ENCODE measurements around the gene TMX2.
A peak's percentile ranks its signal among the peaks of the same experiment; 100 is the strongest.
"Not testable (repeated sequence)": the region's sequence is repeated elsewhere in the genome, so short reads cannot be mapped to it uniquely, and the experiment has no call there.

The TMX2 gene, protein sequence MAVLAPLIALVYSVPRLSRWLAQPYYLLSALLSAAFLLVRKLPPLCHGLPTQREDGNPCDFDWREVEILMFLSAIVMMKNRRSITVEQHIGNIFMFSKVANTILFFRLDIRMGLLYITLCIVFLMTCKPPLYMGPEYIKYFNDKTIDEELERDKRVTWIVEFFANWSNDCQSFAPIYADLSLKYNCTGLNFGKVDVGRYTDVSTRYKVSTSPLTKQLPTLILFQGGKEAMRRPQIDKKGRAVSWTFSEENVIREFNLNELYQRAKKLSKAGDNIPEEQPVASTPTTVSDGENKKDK

DNA sequence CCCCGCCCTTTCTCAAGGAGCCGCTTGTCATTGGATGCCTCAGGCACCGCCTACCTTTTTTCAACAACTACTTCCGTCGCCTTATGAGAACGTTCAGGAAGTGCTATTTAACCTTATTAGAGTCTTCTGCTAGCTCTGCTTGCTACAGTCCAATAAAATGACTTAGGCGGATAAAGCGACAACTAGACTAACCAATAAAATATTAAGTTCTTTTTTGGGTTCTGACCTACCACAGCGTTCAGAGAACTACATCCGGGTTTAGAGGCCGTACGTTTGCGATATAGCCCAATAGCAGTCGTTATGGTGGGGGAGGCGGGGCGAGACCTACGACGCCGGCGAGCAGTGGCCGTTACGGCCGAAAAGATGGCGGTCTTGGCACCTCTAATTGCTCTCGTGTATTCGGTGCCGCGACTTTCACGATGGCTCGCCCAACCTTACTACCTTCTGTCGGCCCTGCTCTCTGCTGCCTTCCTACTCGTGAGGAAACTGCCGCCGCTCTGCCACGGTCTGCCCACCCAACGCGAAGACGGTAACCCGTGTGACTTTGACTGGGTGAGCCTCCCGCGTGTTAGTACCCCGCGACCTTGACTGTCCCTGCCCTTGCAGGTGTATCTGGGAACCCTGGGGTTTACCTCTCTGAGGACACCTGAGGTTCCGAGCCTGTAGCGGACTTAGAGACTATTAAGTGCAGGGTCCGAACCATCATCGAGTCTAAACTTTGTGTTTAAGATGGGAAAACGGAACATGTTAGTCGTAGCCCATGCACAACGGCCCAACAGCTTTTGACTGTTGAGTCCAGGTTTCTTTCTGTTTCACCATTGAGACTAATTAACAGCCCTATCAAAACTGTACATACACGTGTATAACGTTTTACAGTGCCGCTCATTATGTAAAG is at the start of gene TMX2:
TSS of gene TMX2 (plus strand) at position 338 of the 895 bp plus-strand sequence. CDS start at position 364, 26 bp downstream.
- peak within 1 kb of the TSS; percentile 99 for H3K4me3 Mint-ChIP-seq
- peaks cover 44% of the 10 kb centered on the region for H3K4me1 Mint-ChIP-seq (ENCODE audit: low read depth)
- no peaks in the 10 kb centered on the region for H3K9me3 Mint-ChIP-seq (ENCODE audit: low read depth)
- no peaks in the 10 kb centered on the region for H3K27me3 Mint-ChIP-seq
- H3K27ac Mint-ChIP-seq, result peak within 1 kb of the TSS; percentile 99
- no peaks in the 10 kb centered on the region for H3K36me3 Mint-ChIP-seq

DNA sequence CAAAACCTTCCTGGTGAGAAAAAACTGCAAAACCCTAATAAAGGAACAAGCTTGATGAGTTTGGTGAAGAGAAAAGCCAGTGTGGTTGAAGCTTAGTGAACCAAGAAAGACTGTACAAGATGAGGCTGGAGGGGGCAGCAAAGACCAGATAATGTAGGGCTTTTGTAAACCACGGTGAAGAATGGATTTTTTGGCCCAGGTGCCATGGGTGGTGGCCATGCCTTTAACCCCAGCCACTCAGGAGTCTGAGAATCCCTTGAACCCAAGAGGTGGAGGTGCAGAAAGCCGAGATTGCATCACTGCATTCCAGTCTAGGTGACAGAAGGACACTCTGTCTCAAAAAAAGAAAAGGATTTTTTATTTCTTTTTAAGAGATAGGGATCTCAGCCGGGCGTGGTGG is 49.5 kb upstream of the TMX2 start:
- Mint-ChIP-seq H3K27me3 (no peaks in the 10 kb centered on the region), H3K27ac (no peak overlapping the region), H3K4me3 (no peak overlapping the region), H3K36me3 (peaks cover 2% of the 10 kb centered on the region), H3K9me3 (ENCODE audit: low read depth) (no peaks in the 10 kb centered on the region), H3K4me1 (ENCODE audit: low read depth) (peaks cover 38% of the 10 kb centered on the region)

DNA sequence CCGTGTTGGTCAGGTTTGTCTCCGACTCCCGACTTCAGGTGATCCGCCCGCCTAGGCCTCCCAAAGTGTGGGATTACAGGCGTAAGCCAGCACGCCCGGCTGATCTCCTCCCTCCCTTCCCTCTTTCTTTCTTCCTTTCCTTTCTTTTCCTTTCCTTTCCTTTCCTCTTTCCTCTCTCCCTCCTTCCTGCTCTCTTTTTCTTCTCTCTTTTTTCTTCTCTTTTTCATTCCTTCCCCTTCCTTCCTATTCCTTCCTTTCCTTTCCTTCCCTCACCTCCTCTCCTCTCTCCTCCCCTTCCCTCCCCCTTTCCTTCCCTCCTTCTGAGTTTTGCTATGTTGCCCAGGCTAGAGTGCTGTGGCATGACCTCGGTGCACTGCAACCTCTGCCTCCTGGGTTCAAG is 48.4 kb upstream of the TMX2 start:
- Mint-ChIP-seq H3K27me3 (no peaks in the 10 kb centered on the region), H3K27ac (no peak overlapping the region), H3K9me3 (ENCODE audit: low read depth) (no peaks in the 10 kb centered on the region), H3K36me3 (peaks cover 2% of the 10 kb centered on the region), H3K4me1 (ENCODE audit: low read depth) (peaks cover 31% of the 10 kb centered on the region), H3K4me3 (no peak overlapping the region)

DNA sequence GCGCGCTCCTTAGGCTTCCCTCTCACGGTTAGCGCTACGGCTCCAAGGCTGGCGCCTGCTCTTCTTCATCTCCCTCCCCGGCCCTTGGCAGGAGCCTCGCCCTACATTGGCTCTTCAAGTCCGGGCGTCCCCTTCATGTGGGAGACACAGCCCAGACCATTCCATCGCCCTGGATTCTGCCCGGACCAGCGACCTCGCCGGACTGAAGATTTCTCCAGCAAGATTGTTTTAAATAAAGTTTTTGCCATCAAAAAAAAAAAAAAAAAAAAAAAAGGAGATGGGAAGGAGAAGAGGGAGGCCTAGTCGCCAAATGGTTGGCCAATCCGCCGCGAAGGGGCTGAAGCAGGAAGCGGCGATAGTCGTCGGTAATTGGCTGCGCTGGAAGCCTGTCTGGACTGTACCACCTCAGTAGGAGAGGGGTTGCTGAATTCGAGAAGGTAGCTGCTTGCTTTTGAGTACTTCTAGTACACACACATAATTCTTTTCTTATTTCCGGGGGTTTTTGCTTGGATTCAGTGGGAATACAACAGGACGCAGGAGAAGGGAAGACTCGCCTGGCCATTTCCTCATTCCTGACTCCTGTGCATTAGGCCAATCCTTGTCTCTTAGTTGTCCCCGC is 45.2 kb upstream of the TMX2 start:
- Mint-ChIP-seq H3K4me1 (ENCODE audit: low read depth) (peaks cover 49% of the 10 kb centered on the region), H3K36me3 (peaks cover 6% of the 10 kb centered on the region), H3K9me3 (ENCODE audit: low read depth) (no peaks in the 10 kb centered on the region), H3K4me3 (peak overlapping the region; percentile 96), H3K27me3 (no peaks in the 10 kb centered on the region), H3K27ac (peak overlapping the region; percentile 100)

DNA sequence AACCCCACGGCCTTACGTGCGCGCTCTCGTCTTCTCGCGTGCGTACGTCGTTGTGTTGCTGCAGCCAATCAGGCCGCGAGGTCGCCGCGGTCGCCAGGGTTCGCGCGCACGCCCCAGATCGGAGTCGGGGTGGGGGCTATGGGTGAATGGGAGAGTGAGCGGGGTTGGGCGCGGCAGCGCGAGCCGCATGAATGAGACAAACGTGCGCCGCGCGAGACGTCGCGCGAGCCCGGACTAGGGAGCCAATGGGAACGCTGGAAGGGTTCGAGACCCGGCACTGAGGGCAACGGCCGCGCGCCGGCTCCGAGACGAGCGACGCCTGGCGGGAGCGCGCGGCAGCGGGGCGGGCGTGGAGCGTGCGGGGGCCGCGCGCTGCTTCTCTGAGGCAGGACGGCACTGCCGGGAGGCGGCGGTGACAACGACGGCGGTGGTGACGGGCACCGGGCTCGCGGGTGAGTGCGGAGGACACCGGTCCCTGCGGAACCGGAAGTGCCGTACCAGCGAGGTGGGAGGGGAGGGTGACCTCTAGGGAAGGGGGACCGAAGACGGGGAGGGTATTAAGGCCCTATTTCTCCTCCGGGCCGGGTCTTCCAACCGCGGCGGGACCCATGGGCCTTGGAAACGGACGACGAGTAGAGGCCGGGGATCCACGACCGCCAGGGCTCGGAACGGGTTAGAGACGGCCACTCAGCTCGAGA is 44.5 kb upstream of the TMX2 start, which contains the start of gene ZDHHC5:
TSS of gene ZDHHC5 (plus strand) at position 379 of the 698 bp plus-strand sequence. CDS start 4,977 bp downstream, outside the sequence.
- Mint-ChIP-seq H3K27ac (peak within 1 kb of the TSS; percentile 100), H3K27me3 (no peaks in the 10 kb centered on the region), H3K9me3 (ENCODE audit: low read depth) (no peaks in the 10 kb centered on the region), H3K36me3 (peaks cover 3% of the 10 kb centered on the region), H3K4me3 (peak within 1 kb of the TSS; percentile 96), H3K4me1 (ENCODE audit: low read depth) (peaks cover 49% of the 10 kb centered on the region)

DNA sequence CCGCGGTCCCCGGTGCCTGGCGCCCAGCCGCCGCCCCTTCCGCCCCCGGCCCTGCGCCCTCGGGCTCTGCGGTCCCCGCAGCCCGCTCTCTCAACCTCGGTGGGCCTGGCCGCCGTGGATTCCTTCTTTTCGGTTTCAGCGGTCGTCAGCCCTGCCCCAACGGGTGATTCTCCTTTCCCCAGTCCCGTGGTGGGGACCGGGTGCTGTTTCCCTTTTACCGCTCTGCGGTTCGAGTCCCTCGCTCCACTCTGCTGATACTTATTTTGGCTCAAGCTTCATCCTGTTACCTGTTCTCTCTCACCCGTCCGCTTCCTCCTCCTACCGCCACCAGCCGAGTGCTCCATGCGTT is 44.0 kb upstream of the TMX2 start:
- Mint-ChIP-seq H3K27ac (peak overlapping the region; percentile 100), H3K4me1 (ENCODE audit: low read depth) (peaks cover 55% of the 10 kb centered on the region), H3K27me3 (no peaks in the 10 kb centered on the region), H3K9me3 (ENCODE audit: low read depth) (no peaks in the 10 kb centered on the region), H3K4me3 (peak overlapping the region; percentile 96), H3K36me3 (peaks cover 3% of the 10 kb centered on the region)

DNA sequence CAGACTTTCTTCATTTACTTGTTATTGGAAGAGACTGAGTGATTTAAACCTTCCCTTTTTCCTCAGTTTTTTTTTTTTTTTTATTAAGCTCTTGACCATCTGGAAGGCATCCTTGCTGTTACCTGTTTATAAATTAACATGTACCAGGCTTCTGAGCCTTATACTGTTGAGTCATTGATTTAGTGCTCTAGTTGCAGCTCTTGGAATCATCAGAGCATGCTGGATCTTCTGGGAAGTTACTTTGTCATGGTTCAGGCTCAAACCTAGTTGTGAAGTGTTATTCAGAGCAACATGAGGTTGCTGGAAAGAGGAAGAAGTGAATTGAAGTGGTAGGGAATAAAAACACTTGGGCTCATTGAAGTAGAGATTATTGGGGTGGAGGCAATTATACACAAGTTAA is 38.1 kb upstream of the TMX2 start:
- Mint-ChIP-seq H3K27ac (peak overlapping the region; percentile 18), H3K36me3 (peaks cover 6% of the 10 kb centered on the region), H3K9me3 (ENCODE audit: low read depth) (no peaks in the 10 kb centered on the region), H3K27me3 (no peaks in the 10 kb centered on the region), H3K4me1 (ENCODE audit: low read depth) (peaks cover 85% of the 10 kb centered on the region), H3K4me3 (peak overlapping the region; percentile 53)

DNA sequence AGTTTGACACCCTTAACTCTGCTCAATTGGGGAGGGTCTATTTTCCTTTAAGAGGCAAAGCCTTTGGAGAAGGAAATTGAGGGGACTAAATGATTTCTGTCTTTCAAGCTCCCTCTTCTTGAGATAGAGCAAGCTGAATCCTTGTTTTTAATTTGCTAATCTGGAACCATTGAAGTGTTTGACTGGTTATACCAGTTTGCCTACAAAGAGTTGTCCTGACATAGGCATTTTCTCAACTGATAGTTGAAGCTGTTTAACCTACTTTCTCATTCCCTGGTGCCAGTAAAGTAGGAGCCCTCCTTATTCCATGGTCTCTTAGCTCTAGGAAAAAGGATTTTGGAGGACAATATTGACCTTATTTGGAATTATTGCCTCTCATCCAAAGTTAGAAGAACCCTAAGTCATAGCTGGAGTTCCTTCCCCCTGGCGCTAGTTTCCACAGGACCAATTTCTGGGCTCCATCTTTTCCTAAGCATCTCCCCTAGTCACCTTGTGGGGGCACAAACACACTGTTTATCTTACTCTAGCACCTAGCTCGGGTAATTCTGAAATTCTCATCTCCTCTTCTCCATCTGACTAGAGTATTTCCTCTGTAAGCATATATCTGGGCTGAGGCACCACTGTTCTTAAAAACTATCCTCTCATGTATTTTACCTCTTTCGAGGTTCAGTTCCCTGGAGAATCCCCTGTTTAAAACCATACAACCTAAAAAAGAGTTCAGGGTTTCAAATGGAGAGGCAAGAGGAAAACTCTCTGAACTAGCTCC is 37.0 kb upstream of the TMX2 start:
- Mint-ChIP-seq H3K27me3 (no peaks in the 10 kb centered on the region), H3K9me3 (ENCODE audit: low read depth) (no peaks in the 10 kb centered on the region), H3K4me1 (ENCODE audit: low read depth) (peaks cover 81% of the 10 kb centered on the region), H3K36me3 (peaks cover 6% of the 10 kb centered on the region), H3K27ac (peak overlapping the region; percentile 4), H3K4me3 (peak overlapping the region; percentile 6)

DNA sequence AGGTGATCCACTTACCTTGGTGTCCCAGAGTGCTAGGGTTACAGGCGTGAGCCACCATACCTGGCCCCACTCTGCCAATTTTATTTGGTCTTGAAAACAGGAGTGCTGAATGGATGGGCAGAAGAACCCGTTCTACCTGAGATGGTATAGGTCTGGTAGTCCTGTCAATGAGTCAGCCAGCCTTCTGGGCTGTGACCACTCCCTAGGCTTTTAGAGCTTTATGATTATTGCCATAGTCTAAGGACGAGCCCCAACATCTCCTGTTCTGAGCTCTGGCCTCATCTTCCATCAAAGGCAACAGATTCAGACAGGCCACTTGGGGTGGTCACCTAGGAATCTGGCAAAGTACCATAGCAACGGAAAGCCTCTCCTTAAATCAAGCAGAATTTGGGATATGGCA is 33.0 kb upstream of the TMX2 start:
- H3K36me3 Mint-ChIP-seq, result peaks cover 14% of the 10 kb centered on the region
- no peaks in the 10 kb centered on the region for H3K9me3 Mint-ChIP-seq (ENCODE audit: low read depth)
- no peak overlapping the region for H3K27ac Mint-ChIP-seq
- H3K4me3 Mint-ChIP-seq, result no peak overlapping the region
- no peaks in the 10 kb centered on the region for H3K27me3 Mint-ChIP-seq
- H3K4me1 Mint-ChIP-seq (ENCODE audit: low read depth), result peaks cover 70% of the 10 kb centered on the region

DNA sequence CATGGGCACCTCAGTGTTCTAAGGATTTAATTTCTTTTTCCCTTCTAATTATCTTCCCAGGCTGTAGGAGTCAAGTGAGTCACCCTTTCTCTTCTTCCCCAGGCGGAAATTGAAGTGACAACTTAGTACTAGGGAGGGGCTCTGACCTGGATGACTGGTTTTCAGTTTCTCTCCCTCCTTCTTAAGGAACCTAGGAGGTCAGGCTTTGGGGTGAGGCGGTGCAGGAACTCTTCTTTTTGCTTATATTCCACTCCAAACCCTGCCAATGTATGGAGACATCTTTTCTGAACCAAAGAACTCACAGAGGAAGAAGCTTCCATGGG is 31.9 kb upstream of the TMX2 start:
- H3K36me3 Mint-ChIP-seq, result peaks cover 14% of the 10 kb centered on the region
- H3K27me3 Mint-ChIP-seq, result no peaks in the 10 kb centered on the region
- H3K27ac Mint-ChIP-seq, result peak overlapping the region; percentile 75
- peaks cover 59% of the 10 kb centered on the region for H3K4me1 Mint-ChIP-seq (ENCODE audit: low read depth)
- no peak overlapping the region for H3K4me3 Mint-ChIP-seq
- no peaks in the 10 kb centered on the region for H3K9me3 Mint-ChIP-seq (ENCODE audit: low read depth)

DNA sequence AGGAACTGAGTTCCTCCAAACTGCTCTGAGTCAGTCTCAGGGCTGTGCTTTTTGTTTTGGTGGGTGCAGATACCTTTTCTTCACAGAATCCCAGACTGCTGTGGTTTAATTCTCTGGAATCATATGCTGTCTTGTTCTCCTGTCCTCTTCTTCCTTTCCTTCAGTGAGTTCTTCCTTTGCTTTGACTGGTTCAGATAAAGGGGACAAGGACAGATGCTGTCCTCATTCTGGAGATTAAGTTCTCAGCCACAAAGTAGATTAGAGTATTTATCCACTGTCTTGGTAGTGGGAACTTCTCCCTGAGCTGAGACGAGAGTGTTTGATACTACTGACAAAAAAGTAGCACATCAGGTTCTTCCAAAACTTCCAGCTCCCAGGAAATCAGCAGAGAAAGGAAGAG is 31.2 kb upstream of the TMX2 start:
- H3K27ac Mint-ChIP-seq, result peak overlapping the region; percentile 75
- H3K9me3 Mint-ChIP-seq (ENCODE audit: low read depth), result no peaks in the 10 kb centered on the region
- no peak overlapping the region for H3K4me3 Mint-ChIP-seq

DNA sequence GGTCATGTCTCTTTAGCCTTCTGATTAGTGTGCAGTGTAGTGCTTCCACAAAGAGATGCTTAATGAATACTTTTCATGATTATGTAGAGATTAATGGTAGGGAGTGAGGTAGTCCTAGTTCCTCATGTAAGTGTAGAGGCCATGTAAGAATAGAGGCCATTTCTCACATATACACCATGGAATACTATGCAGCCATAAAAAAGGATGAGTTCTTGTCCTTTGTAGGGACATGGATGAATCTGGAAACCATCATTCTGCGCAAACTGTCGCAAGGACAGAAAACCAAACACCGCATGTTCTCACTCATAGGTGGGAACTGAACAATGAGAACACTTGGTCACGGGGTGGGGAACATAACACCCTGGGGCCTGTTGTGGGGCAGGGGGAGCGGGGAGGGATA is 21.9 kb upstream of the TMX2 start:
- not testable (repeated sequence) for H3K9me3 Mint-ChIP-seq (ENCODE audit: low read depth); H3K27ac Mint-ChIP-seq; H3K4me1 Mint-ChIP-seq (ENCODE audit: low read depth); H3K4me3 Mint-ChIP-seq; H3K27me3 Mint-ChIP-seq
- H3K36me3 Mint-ChIP-seq, result peaks cover 15% of the 10 kb centered on the region

More for the DNA sequence above, 31.2 kb upstream of the TMX2 start:
- H3K27me3 Mint-ChIP-seq, result no peaks in the 10 kb centered on the region
- H3K4me1 Mint-ChIP-seq (ENCODE audit: low read depth), result peaks cover 52% of the 10 kb centered on the region
- H3K36me3 Mint-ChIP-seq, result peaks cover 14% of the 10 kb centered on the region

DNA sequence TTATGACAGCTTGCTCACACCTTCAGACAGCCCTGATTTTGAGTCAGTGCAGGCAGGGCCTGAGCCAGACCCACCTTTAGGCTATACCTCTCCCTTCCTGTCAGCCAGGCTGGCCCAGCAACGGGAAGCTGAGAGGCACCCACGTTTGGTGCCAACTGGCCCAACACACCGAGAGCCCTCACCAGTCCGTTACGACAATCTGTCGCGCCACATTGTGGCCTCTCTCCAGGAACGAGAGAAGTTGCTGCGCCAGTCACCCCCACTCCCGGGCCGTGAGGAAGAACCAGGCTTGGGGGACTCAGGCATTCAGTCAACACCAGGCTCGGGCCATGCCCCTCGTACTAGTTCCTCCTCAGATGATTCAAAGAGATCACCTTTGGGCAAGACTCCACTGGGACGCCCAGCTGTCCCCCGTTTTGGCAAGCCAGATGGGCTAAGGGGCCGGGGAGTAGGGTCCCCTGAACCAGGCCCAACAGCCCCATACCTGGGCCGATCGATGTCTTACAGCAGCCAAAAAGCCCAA is 13.5 kb upstream of the TMX2 start:
- H3K9me3 Mint-ChIP-seq (ENCODE audit: low read depth), result no peaks in the 10 kb centered on the region
- no peak overlapping the region for H3K4me3 Mint-ChIP-seq
- no peak overlapping the region for H3K27ac Mint-ChIP-seq
- no peaks in the 10 kb centered on the region for H3K27me3 Mint-ChIP-seq
- peaks cover 4% of the 10 kb centered on the region for H3K36me3 Mint-ChIP-seq
- no peaks in the 10 kb centered on the region for H3K4me1 Mint-ChIP-seq (ENCODE audit: low read depth)

DNA sequence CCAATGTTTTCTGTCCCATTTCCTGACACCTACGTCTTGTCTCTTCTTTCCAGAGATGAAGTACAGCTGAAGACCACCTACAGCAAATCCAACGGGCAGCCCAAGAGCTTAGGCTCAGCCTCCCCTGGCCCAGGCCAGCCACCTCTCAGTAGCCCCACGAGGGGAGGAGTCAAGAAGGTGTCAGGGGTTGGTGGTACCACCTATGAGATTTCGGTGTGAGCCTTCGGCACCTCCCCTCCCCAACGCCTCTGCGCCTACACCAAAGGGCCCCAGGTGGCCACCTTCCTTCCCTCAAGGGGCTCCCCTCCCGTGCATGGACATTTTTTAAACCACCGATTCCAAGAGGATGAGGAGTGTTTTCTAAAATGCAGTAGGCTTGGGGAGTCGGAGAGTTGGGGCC is 12.6 kb upstream of the TMX2 start:
- Mint-ChIP-seq H3K9me3 (ENCODE audit: low read depth) (no peaks in the 10 kb centered on the region), H3K36me3 (peaks cover 4% of the 10 kb centered on the region), H3K27ac (no peak overlapping the region), H3K4me1 (ENCODE audit: low read depth) (no peaks in the 10 kb centered on the region), H3K27me3 (no peaks in the 10 kb centered on the region), H3K4me3 (no peak overlapping the region)
